ENCODE data around the gene MPHOSPH10.

MPHOSPH10 gene

GRCh38 chr2:71133603-71134002, 3.2 kb downstream of the MPHOSPH10 start:
- no peak overlapping the region for H3K4me3 ChIP-seq (ENCODE audit: low read length)
- TF ChIP-seq ZNF274 (IDR thresholded peaks at IDR 0.05; ENCODE audit: low read depth, low read length): no peak

- H3K4me3 ChIP-seq (ENCODE audit: low read length): no peak overlapping the region
- no peak for TF ChIP-seq ZNF274 (IDR thresholded peaks at IDR 0.05; ENCODE audit: low read depth, low read length)
Observed at GRCh38 chr2:71136174-71136573, 5.7 kb downstream of the MPHOSPH10 start.

- no peak for TF ChIP-seq ZNF274 (IDR thresholded peaks at IDR 0.05; ENCODE audit: low read depth, low read length)
- no peak overlapping the region for H3K4me3 ChIP-seq (ENCODE audit: low read length)
Observed at GRCh38 chr2:71143782-71144181, 13.3 kb downstream of the MPHOSPH10 start.

GRCh38 chr2:71148506-71149063, 18.2 kb downstream of the MPHOSPH10 start:
- TF ChIP-seq ZNF274 (IDR thresholded peaks at IDR 0.05; ENCODE audit: low read depth, low read length): no peak

GRCh38 chr2:71150082-71150816, 19.8 kb downstream of the MPHOSPH10 start:
- no peak overlapping the region for H3K4me3 ChIP-seq (ENCODE audit: low read length)
- TF ChIP-seq ZNF274 (IDR thresholded peaks at IDR 0.05; ENCODE audit: low read depth, low read length): no peak

More at GRCh38 chr2:71148506-71149063, 18.2 kb downstream of the MPHOSPH10 start:
- H3K4me3 ChIP-seq (ENCODE audit: low read length): no peak overlapping the region

GRCh38 chr2:71151620-71152019, 21.2 kb downstream of the MPHOSPH10 start:
- TF ChIP-seq ZNF274 (IDR thresholded peaks at IDR 0.05; ENCODE audit: low read depth, low read length): no peak
- H3K4me3 ChIP-seq (ENCODE audit: low read length): no peak overlapping the region

GRCh38 chr2:71153585-71154224, 23.3 kb downstream of the MPHOSPH10 start:
- no peak for TF ChIP-seq ZNF274 (IDR thresholded peaks at IDR 0.05; ENCODE audit: low read depth, low read length)
- no peak overlapping the region for H3K4me3 ChIP-seq (ENCODE audit: low read length)

- no peak for TF ChIP-seq ZNF274 (IDR thresholded peaks at IDR 0.05; ENCODE audit: low read depth, low read length)
Observed at GRCh38 chr2:71154279-71154678, 23.8 kb downstream of the MPHOSPH10 start.

GRCh38 chr2:71154798-71155197, 24.4 kb downstream of the MPHOSPH10 start:
- H3K4me3 ChIP-seq (ENCODE audit: low read length): no peak overlapping the region
- no peak for TF ChIP-seq ZNF274 (IDR thresholded peaks at IDR 0.05; ENCODE audit: low read depth, low read length)

More at GRCh38 chr2:71154279-71154678, 23.8 kb downstream of the MPHOSPH10 start:
- no peak overlapping the region for H3K4me3 ChIP-seq (ENCODE audit: low read length)

GRCh38 chr2:71155846-71156245, 25.4 kb downstream of the MPHOSPH10 start:
- no peak for TF ChIP-seq ZNF274 (IDR thresholded peaks at IDR 0.05; ENCODE audit: low read depth, low read length)

GRCh38 chr2:71156573-71156972, 26.1 kb downstream of the MPHOSPH10 start:
- no peak overlapping the region for H3K4me3 ChIP-seq (ENCODE audit: low read length)
- no peak for TF ChIP-seq ZNF274 (IDR thresholded peaks at IDR 0.05; ENCODE audit: low read depth, low read length)

More at GRCh38 chr2:71155846-71156245, 25.4 kb downstream of the MPHOSPH10 start:
- no peak overlapping the region for H3K4me3 ChIP-seq (ENCODE audit: low read length)

GRCh38 chr2:71157124-71157793, 26.8 kb downstream of the MPHOSPH10 start:
- no peak for TF ChIP-seq ZNF274 (IDR thresholded peaks at IDR 0.05; ENCODE audit: low read depth, low read length)
- H3K4me3 ChIP-seq (ENCODE audit: low read length): no peak overlapping the region

- no peak for TF ChIP-seq ZNF274 (IDR thresholded peaks at IDR 0.05; ENCODE audit: low read depth, low read length)
Observed at GRCh38 chr2:71166812-71167211, 36.4 kb downstream of the MPHOSPH10 start.

GRCh38 chr2:71173096-71173495, 42.7 kb downstream of the MPHOSPH10 start:
- no peak overlapping the region for H3K4me3 ChIP-seq (ENCODE audit: low read length)
- no peak for TF ChIP-seq ZNF274 (IDR thresholded peaks at IDR 0.05; ENCODE audit: low read depth, low read length)

More at GRCh38 chr2:71166812-71167211, 36.4 kb downstream of the MPHOSPH10 start:
- no peak overlapping the region for H3K4me3 ChIP-seq (ENCODE audit: low read length)

All from GM08714 (cell line).